Ovary (tissue), 9 donors: Measurements from ENCODE around the gene GATA1. TPM values are rescaled to one million over a fixed set of nuclear protein-coding genes. Genes with fewer than 3 reads are reported as not detected.

Source experiments
- DNase-seq, 5 donors: peaks; one replicate each; pipeline ENCODE4 v3.0.0-alpha.2; 2019 to 2020
- H3K27ac ChIP-seq, 2 donors: fragments of 200-600 bp; one replicate each; pipeline versions ENCODE4 v1.5.1 to v1.8.0; 2019 to 2022
- H3K27me3 ChIP-seq: fragments of 200-600 bp; one replicate; pipeline ENCODE4 v1.8.0; 2022
- H3K36me3 ChIP-seq: fragments of 200-600 bp; sonication (generic); one replicate; pipeline ENCODE4 v1.5.1; 2019
- H3K4me1 ChIP-seq: one replicate; pipeline ENCODE4 v1.8.1; 2013; ENCODE audit warnings: mild to moderate bottlenecking, moderate library complexity; ENCODE audit not compliant: insufficient read depth
- H3K4me3 ChIP-seq: fragments of 200-600 bp; sonication (generic); one replicate; pipeline ENCODE4 v1.5.1; 2017
- H3K9me3 ChIP-seq, 2 donors: fragments of 200-600 bp in 1 of 2; sonication (generic) in 1 of 2; one replicate each; pipeline versions ENCODE4 v1.5.1 to v1.8.1; 2013 to 2019; ENCODE audit warnings: mild to moderate bottlenecking in 1 of 2, moderate library complexity in 1 of 2
- CTCF ChIP-seq, 3 donors: fragments of 450-650 bp in 2 of 3; fragments of 200-600 bp in 1 of 3; IDR thresholded peaks; one replicate each; pipeline versions ENCODE4 v1.5.1 to v1.8.0; 2016 to 2022; ENCODE audit warnings: antibody characterized with exemption in 3 of 3, mild to moderate bottlenecking in 1 of 3
- EP300 ChIP-seq: sonication (generic); formaldehyde crosslinking; IDR thresholded peaks from one replicate; pipeline ENCODE4 v1.6.1; 2017; ENCODE audit warnings: antibody characterized with exemption
- POLR2A ChIP-seq: fragments of 450-650 bp; IDR thresholded peaks from one replicate; pipeline ENCODE4 v1.6.1; 2017; ENCODE audit warnings: antibody characterized with exemption, mild to moderate bottlenecking, moderate library complexity
- WGBS, 3 donors: extraction: QIAGEN DNeasy Blood & Tissue Kit in 1 of 3; methylation state at CpG; one replicate each; pipeline versions ENCODE4 v1.1.5 to v1.1.7; 2013 to 2017; 5-methylcytosine and 5-hydroxymethylcytosine counted together
- intact Hi-C, 4 donors: fragments of 100-400 bp; cut with DNase I; formaldehyde crosslinking; loops; one replicate each; pipeline versions ENCODE4 v1.11.0 to v1.15.1; 2022 to 2023
- polyA plus RNA-seq, 2 donors: library from polyadenylated mRNA; stranded (reverse); fragments of 200-250 nt in 1 of 2; fragments of 350-450 nt in 1 of 2; fragmentation: Illumina TruSeq in 1 of 2; extraction: RNeasy Lipid Tissue Mini Kit (QIAGEN cat#74804) in 1 of 2; gene quantifications; one replicate each; pipeline ENCODE4 v1.2.3, GENCODE V29; 2013 to 2014
- total RNA-seq, 7 donors: library from RNA; depleted of rRNA in 2 of 7; stranded (reverse); fragments of >200 nt in 2 of 7; fragmentation: NEBNext Ultra II Directional in 3 of 7; extraction: Animal tissue kit (Norgen Biotek cat#: 25700) in 3 of 7; gene quantifications; one replicate each; pipeline versions ENCODE4 v1.1.0 to v1.2.4, GENCODE V29; 2016 to 2023
- donor health status: DM: no; HTN: no; CAD: no; lungs with moderate emphysema.
- donor health status: DM: no; HTN: no; CAD: no.
- donor health status: Bipolar disorder and iron deficiency.
- donor health status: DM: yes; HTN: yes; CAD: no.
- donor health status: DM: no; HTN: no; CAD: no.
- donor health status: DM: yes; HTN: yes; CAD: no.

The GATA1 gene
- total and polyA plus RNA-seq, 9 donors = 0.08 to 0.46 TPM; not detected in 7

GRCh38 chrX:48794911-48795515 is 8.6 kb downstream of the GATA1 start:
- no peak for TF ChIP-seq CTCF (IDR thresholded peaks at IDR 0.05)
- TF ChIP-seq POLR2A = no peak
- no peak for TF ChIP-seq EP300
- no peak for DNase-seq
- H3K9me3 ChIP-seq = no peaks in the 10 kb centered on the region
- 58 to 70% (median 61%) methylated on average over 8 of the region's 8 CpGs for WGBS, 3 donors
- no peak overlapping the region for H3K27ac ChIP-seq
- H3K27me3 ChIP-seq = no peaks in the 10 kb centered on the region
- no peak overlapping the region for H3K4me3 ChIP-seq
- H3K36me3 ChIP-seq = no peaks in the 10 kb centered on the region
- intact Hi-C loops = no loop called here
- no peaks in the 10 kb centered on the region for H3K4me1 ChIP-seq

GRCh38 chrX:48798318-48798717 is 11.9 kb downstream of the GATA1 start:
- TF ChIP-seq POLR2A = no peak
- TF ChIP-seq EP300 = no peak
- no peak for TF ChIP-seq CTCF (IDR thresholded peaks at IDR 0.05)
- DNase-seq = no peak
- Histone ChIP-seq H3K27me3 (no peaks in the 10 kb centered on the region), H3K36me3 (no peaks in the 10 kb centered on the region), H3K27ac (no peak overlapping the region), H3K4me1 (peaks cover 2% of the 10 kb centered on the region), H3K4me3 (no peak overlapping the region), H3K9me3 (no peaks in the 10 kb centered on the region)
- intact Hi-C loops = no loop called here
- 59 to 72% (median 63%) methylated on average over 2 of the region's 2 CpGs for WGBS, 3 donors

- Histone ChIP-seq H3K4me3 (peak overlapping the region; percentile 62), H3K27me3 (no peaks in the 10 kb centered on the region), H3K27ac (peak overlapping the region; percentile 82 to 93), H3K4me1 (peaks cover 2% of the 10 kb centered on the region), H3K9me3 (no peaks in the 10 kb centered on the region), H3K36me3 (no peaks in the 10 kb centered on the region)
- DNase-seq = peak in 1 of 5 donors; percentile 30
- 48 to 50% (median 49%) methylated on average over 17 of the region's 17 CpGs for WGBS, 3 donors
- TF ChIP-seq CTCF (IDR thresholded peaks at IDR 0.05) (peak in 1 of 3 donors; percentile 20), EP300 (no peak)
- intact Hi-C loops = no loop called here
Measured at GRCh38 chrX:48800574-48801279, 14.3 kb downstream of the GATA1 start.

- H3K27me3 ChIP-seq = no peaks in the 10 kb centered on the region
- peak; percentile 94 to 97 (median 95) for DNase-seq
- peak within 1 kb of the TSS; percentile 62 for H3K4me3 ChIP-seq
- no peaks in the 10 kb centered on the region for H3K36me3 ChIP-seq
- intact Hi-C loops = no loop called here
- H3K4me1 ChIP-seq = peaks cover 2% of the 10 kb centered on the region
- no peak for TF ChIP-seq POLR2A
- TF ChIP-seq CTCF (IDR thresholded peaks at IDR 0.05) = no peak
- TF ChIP-seq EP300 = no peak
- no peaks in the 10 kb centered on the region for H3K9me3 ChIP-seq
- H3K27ac ChIP-seq = peak within 1 kb of the TSS; percentile 82 to 93
- WGBS, 3 donors = 34 to 49% (median 47%) methylated on average over 89 of the region's 89 CpGs
Measured at GRCh38 chrX:48801280-48802088, 15.1 kb downstream of the GATA1 start, which contains the start of gene HDAC6. Gene HDAC6 (plus strand): TSS chrX:48802067. CDS start chrX:48802693, 626 bp downstream.
